ENCODE data around the gene RTP2.

RTP2 gene

DNA sequence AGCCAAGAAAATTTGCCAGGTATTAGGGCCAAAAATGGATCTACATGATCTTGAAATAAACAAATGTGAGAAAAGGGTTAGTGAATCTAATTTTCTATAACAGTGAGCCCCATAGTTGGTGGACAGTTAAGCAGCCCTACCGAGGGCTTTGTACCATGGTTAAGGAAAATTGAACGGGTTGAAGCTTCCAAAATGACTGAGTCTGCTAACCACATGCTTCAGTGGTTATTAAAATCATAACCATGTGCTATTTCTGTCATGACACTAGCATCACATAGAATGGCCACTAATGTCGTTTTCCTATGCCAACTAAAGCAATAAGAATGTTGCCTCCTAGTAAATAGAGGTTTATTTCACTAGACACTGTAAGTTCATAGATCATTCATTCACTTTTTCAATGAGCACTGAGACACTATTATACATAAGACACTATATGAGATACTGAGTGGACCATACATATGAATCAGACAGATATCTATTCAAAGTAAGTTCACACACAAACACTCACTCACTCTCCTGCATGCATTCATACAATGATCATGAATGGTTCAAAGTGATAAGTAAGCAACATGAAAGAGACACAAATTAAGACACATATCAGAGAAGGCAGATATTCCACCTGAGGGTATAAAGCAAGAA is 36.5 kb downstream of the RTP2 start:
- peak; percentile 51 for DNase-seq

GRCh38 chr3:187665010-187665409 is 37.3 kb downstream of the RTP2 start:
- peak; percentile 55 for DNase-seq

DNA sequence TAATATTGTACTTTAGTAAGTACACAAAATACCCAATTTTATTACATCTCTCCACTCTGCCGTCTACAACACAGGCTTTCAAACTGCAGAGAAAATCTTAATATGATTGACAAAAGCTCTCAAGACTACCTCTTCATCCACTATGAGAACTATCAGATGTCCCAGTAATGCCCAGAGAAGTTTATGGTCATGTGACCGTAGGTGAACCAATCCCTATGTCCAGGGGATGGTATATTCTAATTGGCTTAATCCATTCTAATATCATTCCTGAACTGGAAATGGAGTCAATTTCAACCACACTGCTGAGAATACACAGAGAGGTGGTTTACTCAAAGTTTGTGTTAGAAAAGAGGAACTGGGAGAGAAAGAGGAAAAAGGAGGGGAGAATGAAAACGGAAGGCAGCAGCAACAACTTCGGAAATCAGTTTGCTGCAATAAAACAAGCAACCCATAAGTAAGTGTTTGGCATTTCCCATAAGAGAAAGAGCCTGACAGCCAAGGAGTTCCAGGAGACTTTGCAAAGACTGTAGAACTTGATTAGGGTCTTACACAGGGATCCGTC is 39.4 kb downstream of the RTP2 start:
- no peak for DNase-seq

GRCh38 chr3:187661267-187661666 is 41.1 kb downstream of the RTP2 start:
- DNase-seq, result no peak

DNA sequence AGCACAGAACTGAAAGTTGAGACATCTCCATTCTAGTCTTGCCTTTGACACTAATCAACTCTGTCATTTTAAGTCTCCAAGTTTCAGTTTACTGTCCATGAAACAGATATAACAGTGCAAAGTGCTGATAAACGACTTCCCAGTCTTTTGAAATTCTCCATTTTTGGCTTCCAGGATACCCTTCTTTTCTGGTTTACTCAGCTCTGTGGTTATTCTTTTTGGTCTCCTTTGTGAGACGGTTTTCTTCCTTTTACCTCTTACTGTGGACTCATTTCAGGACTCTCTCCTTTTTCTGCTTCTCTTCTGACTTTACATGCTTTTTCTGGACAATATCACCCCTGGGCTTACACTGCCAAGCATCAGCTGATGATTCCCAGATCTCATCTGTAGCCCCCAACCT is 51.1 kb downstream of the RTP2 start:
- DNase-seq, result peak; percentile 4
